Breast epithelium (tissue), 4 donors: Measurements from ENCODE around the gene ABCC11. TPM values are rescaled to one million over a fixed set of nuclear protein-coding genes. Genes with fewer than 3 reads are reported as not detected.

Experiments
- DNase-seq, 2 donors: peaks; one replicate each; pipeline ENCODE4 v3.0.0-alpha.2; 2019; ENCODE audit warnings: low spot score in 2 of 2
- H3K27ac ChIP-seq, 2 donors: fragments of 200-600 bp; sonication (generic) in 1 of 2; one replicate each; pipeline ENCODE4 v1.5.1; 2016 to 2019; ENCODE audit warnings: mild to moderate bottlenecking in 1 of 2
- H3K27me3 ChIP-seq, 2 donors: fragments of 200-600 bp; sonication (generic) in 1 of 2; one replicate each; pipeline versions ENCODE4 v1.5.1 to v1.6.0; 2017 to 2019; ENCODE audit warnings: control low read depth in 1 of 2, mild to moderate bottlenecking in 1 of 2
- H3K36me3 ChIP-seq: fragments of 200-600 bp; one replicate; pipeline ENCODE4 v1.5.1; 2019
- H3K4me1 ChIP-seq, 2 donors: fragments of 200-600 bp; sonication (generic); one replicate each; pipeline ENCODE4 v1.5.1; 2016 to 2019; ENCODE audit warnings: control low read depth in 1 of 2
- H3K4me3 ChIP-seq, 3 donors: fragments of 200-600 bp; sonication (generic); 1 replicate in 2 of 3; 2 replicates in 1 of 3; pipeline ENCODE4 v1.5.1; 2016 to 2019; ENCODE audit warnings: mild to moderate bottlenecking in 3 of 3, moderate library complexity in 2 of 3
- H3K9me3 ChIP-seq, 2 donors: fragments of 200-600 bp; sonication (generic) in 1 of 2; one replicate each; pipeline ENCODE4 v1.5.1; 2016 to 2019; ENCODE audit warnings: control low read depth in 1 of 2
- POLR2A ChIP-seq: fragments of 450-650 bp; IDR thresholded peaks from one replicate; pipeline ENCODE4 v1.6.1; 2016; ENCODE audit warnings: antibody characterized with exemption, mild to moderate bottlenecking, moderate library complexity
- POLR2AphosphoS5 ChIP-seq, 3 donors: sonication (generic); formaldehyde crosslinking; IDR thresholded peaks; one replicate each; pipeline ENCODE4 v1.6.1; 2017; ENCODE audit warnings: antibody characterized with exemption in 3 of 3
- intact Hi-C: fragments of 100-400 bp; cut with DNase I; formaldehyde crosslinking; loops from one replicate; pipeline ENCODE4 v1.15.1; 2023; ENCODE audit warnings: low total_unique reads
- total RNA-seq, 3 donors: library from RNA; depleted of rRNA; stranded (reverse); fragments of >200 nt; gene quantifications; one replicate each; pipeline ENCODE4 v1.1.0, GENCODE V29; 2016
- TF ChIP-seq, protein P1 (sequence below), 3 donors: fragments of 450-650 bp; IDR thresholded peaks; one replicate each; pipeline ENCODE4 v1.5.1; 2016 to 2017; ENCODE audit warnings: antibody characterized with exemption in 3 of 3, mild to moderate bottlenecking in 3 of 3, moderate library complexity in 3 of 3

Gene ABCC11
- total RNA-seq, 3 donors from 2014 or later, result 0.32 to 31.8 (median 5.4) TPM

DNA sequence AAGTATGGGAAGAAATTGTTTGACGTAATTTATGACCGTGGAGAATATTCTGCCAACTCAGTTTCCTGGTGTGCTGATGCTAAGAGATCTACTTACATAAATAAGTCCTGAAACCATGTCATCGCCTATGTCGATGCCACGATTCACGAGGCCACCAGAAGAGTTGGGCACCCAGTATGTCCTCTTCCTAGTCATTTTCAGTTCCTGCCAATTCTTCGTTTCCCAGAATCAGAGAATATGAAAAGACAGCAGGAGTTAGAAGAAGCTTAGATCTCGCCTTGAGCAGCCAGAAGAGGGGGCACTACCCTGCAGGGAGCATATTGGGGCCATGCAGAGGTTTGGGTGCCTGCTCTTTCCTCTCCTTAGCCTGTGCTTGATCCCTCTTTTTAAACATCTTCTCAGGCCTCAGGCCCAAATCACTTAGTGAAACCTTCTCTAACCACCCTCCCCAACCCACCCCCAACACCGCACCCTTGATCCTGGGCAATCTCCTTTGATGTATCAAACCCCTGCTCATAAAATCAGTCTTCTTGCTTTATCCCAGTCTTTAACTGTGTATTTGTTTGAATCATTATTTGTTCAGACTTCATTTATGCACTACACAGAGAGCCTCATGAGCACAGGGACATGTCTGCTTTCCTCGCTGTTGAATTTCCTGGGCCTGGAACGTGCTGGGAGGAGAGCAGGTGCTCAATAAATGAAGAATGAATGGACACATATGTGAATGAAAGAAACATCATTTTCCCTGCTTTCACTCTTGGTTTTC is 15.4 kb downstream of the ABCC11 start:
- H3K4me3 ChIP-seq, result no peak overlapping the region
- H3K27me3 ChIP-seq, result no peaks in the 10 kb centered on the region
- H3K27ac ChIP-seq, result no peak overlapping the region
- no peak for DNase-seq
- intact Hi-C loops, result no loop called here
- H3K9me3 ChIP-seq, result no peaks in the 10 kb centered on the region
- no peaks in the 10 kb centered on the region for H3K36me3 ChIP-seq
- no peaks in the 10 kb centered on the region for H3K4me1 ChIP-seq
- TF ChIP-seq POLR2AphosphoS5 (IDR thresholded peaks at IDR 0.05) (no peak), POLR2A (no peak)
- TF ChIP-seq, protein P1, sequence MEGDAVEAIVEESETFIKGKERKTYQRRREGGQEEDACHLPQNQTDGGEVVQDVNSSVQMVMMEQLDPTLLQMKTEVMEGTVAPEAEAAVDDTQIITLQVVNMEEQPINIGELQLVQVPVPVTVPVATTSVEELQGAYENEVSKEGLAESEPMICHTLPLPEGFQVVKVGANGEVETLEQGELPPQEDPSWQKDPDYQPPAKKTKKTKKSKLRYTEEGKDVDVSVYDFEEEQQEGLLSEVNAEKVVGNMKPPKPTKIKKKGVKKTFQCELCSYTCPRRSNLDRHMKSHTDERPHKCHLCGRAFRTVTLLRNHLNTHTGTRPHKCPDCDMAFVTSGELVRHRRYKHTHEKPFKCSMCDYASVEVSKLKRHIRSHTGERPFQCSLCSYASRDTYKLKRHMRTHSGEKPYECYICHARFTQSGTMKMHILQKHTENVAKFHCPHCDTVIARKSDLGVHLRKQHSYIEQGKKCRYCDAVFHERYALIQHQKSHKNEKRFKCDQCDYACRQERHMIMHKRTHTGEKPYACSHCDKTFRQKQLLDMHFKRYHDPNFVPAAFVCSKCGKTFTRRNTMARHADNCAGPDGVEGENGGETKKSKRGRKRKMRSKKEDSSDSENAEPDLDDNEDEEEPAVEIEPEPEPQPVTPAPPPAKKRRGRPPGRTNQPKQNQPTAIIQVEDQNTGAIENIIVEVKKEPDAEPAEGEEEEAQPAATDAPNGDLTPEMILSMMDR (IDR thresholded peaks at IDR 0.05), result no peak

DNA sequence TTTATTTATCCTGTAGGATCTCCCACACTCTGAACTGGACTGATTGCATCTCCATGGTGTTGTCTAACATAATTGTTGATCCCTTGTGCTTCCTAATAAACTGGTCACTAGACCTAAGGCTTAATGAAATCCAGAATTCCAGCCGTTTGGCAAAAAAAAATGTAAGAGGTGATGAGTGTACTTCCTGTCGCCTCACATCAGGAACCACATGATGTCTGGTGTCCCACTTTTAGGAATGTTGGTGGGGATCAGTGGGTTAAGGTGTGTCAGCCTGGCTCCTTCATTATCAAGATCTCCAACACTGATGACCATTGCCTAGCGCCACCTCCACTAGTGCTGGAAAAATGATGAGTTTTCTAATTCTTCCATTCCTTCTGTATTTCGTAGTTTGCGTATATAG is 21.9 kb downstream of the ABCC11 start:
- Histone ChIP-seq H3K9me3 (no peaks in the 10 kb centered on the region), H3K27me3 (no peaks in the 10 kb centered on the region), H3K4me1 (no peaks in the 10 kb centered on the region), H3K36me3 (no peaks in the 10 kb centered on the region), H3K27ac (no peak overlapping the region), H3K4me3 (no peak overlapping the region)
- TF ChIP-seq POLR2AphosphoS5 (IDR thresholded peaks at IDR 0.05) (no peak), POLR2A (no peak)
- TF ChIP-seq, protein P1 (IDR thresholded peaks at IDR 0.05), result no peak
- intact Hi-C loops, result no loop called here
- DNase-seq, result no peak

DNA sequence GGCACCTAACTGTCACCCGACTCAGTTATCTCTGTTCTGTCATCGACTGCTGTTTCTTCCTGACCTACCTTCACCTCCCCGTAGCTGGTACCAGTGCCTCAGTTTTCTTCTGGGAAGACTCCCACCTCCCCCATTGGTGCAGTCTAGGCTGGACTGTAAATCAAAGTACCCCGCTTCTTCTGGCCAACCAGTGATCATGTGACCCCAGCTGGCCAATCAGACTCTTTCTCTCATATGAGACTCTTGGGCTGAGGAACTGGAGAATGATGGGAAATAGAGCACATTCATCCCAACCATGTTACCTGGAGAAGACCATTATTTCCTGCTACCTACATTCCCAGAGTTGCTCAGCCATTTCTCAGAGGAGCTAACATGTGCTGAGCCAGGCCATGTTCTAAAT is 23.8 kb downstream of the ABCC11 start:
- Histone ChIP-seq H3K27ac (no peak overlapping the region), H3K9me3 (no peaks in the 10 kb centered on the region), H3K4me3 (no peak overlapping the region), H3K36me3 (no peaks in the 10 kb centered on the region), H3K27me3 (no peaks in the 10 kb centered on the region), H3K4me1 (no peaks in the 10 kb centered on the region)
- no peak for DNase-seq
- TF ChIP-seq, protein P1 (IDR thresholded peaks at IDR 0.05), result no peak
- no peak for TF ChIP-seq POLR2AphosphoS5 (IDR thresholded peaks at IDR 0.05)
- no peak for TF ChIP-seq POLR2A
- intact Hi-C loops, result no loop called here

DNA sequence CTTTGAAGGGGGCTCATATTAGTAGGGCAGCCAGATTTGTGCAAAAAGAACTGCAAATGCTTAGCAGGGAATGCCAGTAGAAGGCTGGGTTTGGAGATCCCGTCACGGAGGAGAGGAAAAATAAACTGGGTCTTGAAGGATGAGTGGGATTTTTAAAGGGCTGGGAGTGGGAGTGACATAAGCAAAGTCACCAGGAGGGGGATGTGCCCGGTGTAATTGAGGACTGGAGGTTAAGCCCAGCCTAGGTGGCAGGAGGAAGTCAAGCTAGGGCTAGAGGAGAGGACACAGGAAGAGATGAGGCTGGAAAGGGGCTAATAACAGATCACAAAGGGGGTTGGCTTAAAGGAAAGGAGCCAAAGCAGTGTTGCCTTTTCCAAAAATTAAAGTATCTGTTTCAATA is 26.4 kb downstream of the ABCC11 start:
- no peaks in the 10 kb centered on the region for H3K4me1 ChIP-seq
- H3K4me3 ChIP-seq, result no peak overlapping the region
- no peak overlapping the region for H3K27ac ChIP-seq
- intact Hi-C loops, result no loop called here
- no peak for DNase-seq
- H3K27me3 ChIP-seq, result no peaks in the 10 kb centered on the region
- no peaks in the 10 kb centered on the region for H3K36me3 ChIP-seq
- TF ChIP-seq POLR2A, result no peak
- H3K9me3 ChIP-seq, result no peaks in the 10 kb centered on the region

DNA sequence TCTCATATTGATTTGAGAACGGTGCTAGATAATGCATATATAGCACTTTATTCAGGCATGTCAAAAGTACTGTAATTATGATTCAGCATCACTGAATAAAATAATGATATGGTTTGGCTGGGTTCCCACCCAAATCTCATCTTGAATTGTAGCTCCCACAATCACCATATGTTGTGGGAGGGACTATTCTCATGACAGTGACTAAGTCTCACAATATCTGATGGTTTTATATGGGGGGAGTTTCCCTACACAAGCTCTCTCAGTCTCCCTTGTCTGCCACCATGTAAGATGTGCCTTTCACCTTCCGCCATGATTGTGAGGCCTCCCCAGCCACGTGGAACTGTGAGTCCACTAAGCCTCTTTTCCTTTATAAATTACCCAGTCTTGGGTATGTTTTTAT is 28.9 kb downstream of the ABCC11 start:
- intact Hi-C loops, result no loop called here
- no peaks in the 10 kb centered on the region for H3K9me3 ChIP-seq
- H3K4me3 ChIP-seq, result no peak overlapping the region
- DNase-seq, result no peak
- no peaks in the 10 kb centered on the region for H3K36me3 ChIP-seq
- no peak overlapping the region for H3K27ac ChIP-seq
- TF ChIP-seq POLR2A (no peak), POLR2AphosphoS5 (IDR thresholded peaks at IDR 0.05) (no peak)
- TF ChIP-seq, protein P1 (IDR thresholded peaks at IDR 0.05), result no peak
- H3K27me3 ChIP-seq, result no peaks in the 10 kb centered on the region
- H3K4me1 ChIP-seq, result no peaks in the 10 kb centered on the region
